ENCODE measurements around the gene TNK2. TPM values are rescaled to one million over a fixed set of nuclear protein-coding genes. Genes with fewer than 3 reads are reported as not detected.

TNK2 gene
- total and polyA plus RNA-seq, 7 donors: 37.1 to 322 (median 67.1) TPM

DNA sequence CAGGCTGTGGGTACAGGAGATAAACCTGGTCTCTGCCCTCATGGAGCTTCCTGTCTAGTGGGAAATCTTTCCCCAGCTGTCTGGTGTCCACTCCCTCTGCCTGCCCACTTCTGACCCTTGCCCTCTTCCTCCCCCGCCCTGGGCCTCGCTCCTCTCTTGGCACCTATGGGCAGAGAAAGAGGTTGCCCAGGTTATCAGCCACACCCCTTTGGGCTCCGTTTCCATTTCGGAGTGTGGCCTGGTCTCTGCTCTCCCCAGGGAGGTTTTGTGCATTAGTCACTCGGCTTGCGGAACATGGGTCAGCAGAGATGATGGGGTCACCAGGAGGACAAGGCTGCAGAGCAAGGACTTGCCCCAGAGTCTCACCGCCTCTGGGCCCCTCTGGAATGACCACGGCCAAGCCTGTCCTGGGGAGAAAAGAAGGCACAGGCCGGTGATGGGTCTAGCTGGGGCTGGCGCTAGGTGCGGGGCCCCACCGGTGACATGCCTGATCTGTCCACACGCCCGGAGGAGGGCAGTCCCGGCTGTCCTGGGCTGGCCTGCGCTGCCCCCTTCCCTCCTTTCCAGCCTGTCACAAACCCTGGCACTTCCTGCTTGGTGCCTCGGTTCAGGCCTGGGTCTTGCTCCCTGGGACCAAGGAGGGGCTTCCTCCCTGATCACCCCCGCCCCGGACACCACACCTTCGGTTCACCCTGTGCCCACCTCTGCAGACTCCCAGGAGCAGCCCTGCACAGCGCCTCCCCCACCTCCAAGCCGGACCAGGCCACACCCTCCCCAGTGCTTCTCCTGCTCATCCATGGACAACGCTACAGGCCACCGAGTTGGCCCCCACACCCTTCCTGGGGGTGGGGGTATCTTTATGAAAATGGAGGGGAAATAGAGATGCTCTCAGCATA lies 61.0 kb downstream of the TNK2 start:
- intact Hi-C loops (cut with DNase I): no loop called here
- WGBS, 3 donors: 82 to 85% (median 83%) methylated on average over 23 to 24 of the region's 24 CpGs
- ATAC-seq (no peak), DNase-seq (peak in 1 of 2 donors; percentile 54)
- Histone ChIP-seq H3K4me1 (peaks cover 8% of the 10 kb centered on the region), H3K27ac (no peak overlapping the region), H3K36me3 (ENCODE audit: insufficient read depth in 1 of 2, low read depth in 1 of 2) (no peaks in the 10 kb centered on the region), H3K9me3 (no peaks in the 10 kb centered on the region), H3K4me3 (no peak overlapping the region), H3K27me3 (ENCODE audit: insufficient read depth in 3 of 3, low read length in 2 of 3) (no peaks in the 10 kb centered on the region)
- TF ChIP-seq, protein P1, sequence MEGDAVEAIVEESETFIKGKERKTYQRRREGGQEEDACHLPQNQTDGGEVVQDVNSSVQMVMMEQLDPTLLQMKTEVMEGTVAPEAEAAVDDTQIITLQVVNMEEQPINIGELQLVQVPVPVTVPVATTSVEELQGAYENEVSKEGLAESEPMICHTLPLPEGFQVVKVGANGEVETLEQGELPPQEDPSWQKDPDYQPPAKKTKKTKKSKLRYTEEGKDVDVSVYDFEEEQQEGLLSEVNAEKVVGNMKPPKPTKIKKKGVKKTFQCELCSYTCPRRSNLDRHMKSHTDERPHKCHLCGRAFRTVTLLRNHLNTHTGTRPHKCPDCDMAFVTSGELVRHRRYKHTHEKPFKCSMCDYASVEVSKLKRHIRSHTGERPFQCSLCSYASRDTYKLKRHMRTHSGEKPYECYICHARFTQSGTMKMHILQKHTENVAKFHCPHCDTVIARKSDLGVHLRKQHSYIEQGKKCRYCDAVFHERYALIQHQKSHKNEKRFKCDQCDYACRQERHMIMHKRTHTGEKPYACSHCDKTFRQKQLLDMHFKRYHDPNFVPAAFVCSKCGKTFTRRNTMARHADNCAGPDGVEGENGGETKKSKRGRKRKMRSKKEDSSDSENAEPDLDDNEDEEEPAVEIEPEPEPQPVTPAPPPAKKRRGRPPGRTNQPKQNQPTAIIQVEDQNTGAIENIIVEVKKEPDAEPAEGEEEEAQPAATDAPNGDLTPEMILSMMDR (IDR thresholded peaks at IDR 0.05): no peak

- intact Hi-C loops (cut with DNase I): no loop called here
- Histone ChIP-seq H3K27me3 (ENCODE audit: insufficient read depth in 3 of 3, low read length in 2 of 3) (no peaks in the 10 kb centered on the region), H3K27ac (no peak overlapping the region), H3K4me1 (peaks cover 3% of the 10 kb centered on the region), H3K4me3 (no peak overlapping the region), H3K36me3 (ENCODE audit: insufficient read depth in 1 of 2, low read depth in 1 of 2) (no peaks in the 10 kb centered on the region), H3K9me3 (no peaks in the 10 kb centered on the region)
- 94 to 96% (median 95%) methylated on average over 6 of the region's 6 CpGs for WGBS, 3 donors
- TF ChIP-seq, protein P1 (IDR thresholded peaks at IDR 0.05): no peak
- DNase-seq: no peak
- no peak for ATAC-seq
These were observed 62.9 kb downstream of the TNK2 start for GRCh38 chr3:195845483-195845882.

DNA sequence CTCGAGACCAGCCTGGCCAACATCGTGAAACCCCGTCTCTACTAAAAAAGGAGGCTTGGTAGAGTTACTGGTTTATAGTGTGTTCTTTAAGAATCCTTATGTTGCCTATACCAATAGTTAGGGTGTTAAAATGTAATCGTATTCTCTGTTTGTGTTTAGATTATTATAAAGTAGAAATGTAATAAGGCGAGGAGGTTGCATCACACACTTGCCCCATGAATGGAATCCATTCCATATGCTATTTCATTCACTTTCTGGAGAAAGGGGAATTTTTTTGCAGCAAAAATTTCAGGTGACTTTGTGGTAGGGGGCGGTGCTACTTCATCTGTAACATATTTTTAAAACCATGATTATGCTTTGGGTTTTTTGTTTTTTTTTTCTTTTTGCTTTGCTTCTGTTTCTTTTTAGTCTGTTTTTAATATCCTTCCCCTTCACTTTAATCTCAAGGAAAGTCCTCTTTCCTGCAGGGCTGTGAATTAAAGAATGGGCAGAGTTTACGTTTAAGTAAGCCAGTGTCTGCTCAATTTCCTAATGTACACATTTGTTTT lies 63.6 kb downstream of the TNK2 start:
- no peaks in the 10 kb centered on the region for H3K36me3 ChIP-seq (ENCODE audit: insufficient read depth in 1 of 2, low read depth in 1 of 2)
- no peaks in the 10 kb centered on the region for H3K9me3 ChIP-seq
- no peak overlapping the region for H3K27ac ChIP-seq
- ATAC-seq: no peak
- DNase-seq: peak in 1 of 2 donors; percentile 12
- 92 to 94% (median 94%) methylated on average over 7 of the region's 7 CpGs for WGBS, 3 donors
- intact Hi-C loops (cut with DNase I): no loop called here
- H3K4me1 ChIP-seq: peaks cover 3% of the 10 kb centered on the region
- H3K4me3 ChIP-seq: no peak overlapping the region
- TF ChIP-seq, protein P1 (IDR thresholded peaks at IDR 0.05): no peak
- no peaks in the 10 kb centered on the region for H3K27me3 ChIP-seq (ENCODE audit: insufficient read depth in 3 of 3, low read length in 2 of 3)

DNA sequence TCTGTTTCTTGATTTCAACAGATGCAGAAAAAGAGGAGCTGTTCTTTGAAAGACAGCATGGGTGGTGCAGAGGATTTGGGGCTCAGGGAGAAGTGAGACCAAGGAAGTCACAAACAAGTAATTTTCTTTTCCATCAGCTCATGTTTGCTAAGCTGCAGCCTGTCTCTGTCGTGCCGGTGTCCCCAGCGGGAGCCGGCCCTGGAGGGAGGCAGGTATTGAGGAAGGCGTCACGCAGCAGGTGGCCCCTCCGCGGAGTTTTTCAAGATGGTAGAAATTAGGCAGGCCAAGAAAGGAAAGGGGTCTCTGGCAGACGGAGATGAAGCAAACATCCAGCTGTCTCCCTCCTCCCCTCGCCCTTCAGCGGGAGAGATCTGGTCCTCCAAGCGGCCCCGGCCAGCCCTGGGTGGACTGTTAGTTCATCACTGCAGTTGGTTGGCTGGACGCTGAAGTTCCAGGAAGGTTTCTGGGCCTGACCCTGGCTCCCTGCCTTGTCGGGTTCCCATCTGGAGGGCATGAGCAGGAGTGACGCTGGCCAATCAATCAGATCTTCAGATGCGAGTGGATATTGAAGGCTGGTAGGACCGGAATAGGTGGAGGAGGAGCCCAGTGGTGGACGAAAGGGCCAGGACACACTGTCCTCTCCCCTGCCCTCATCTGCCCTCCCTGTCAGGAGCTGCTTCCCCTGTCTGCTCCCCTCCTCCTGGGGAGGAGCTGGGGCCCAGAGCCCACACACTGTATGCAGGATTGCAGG lies 68.9 kb downstream of the TNK2 start:
- no peak overlapping the region for H3K27ac ChIP-seq
- intact Hi-C loops (cut with DNase I): no loop called here
- peaks cover 0 to 3% (median 0%) of the 10 kb centered on the region in 3 donors for H3K27me3 ChIP-seq (ENCODE audit: insufficient read depth in 3 of 3, low read length in 2 of 3)
- no peak for DNase-seq
- TF ChIP-seq, protein P1 (IDR thresholded peaks at IDR 0.05): no peak
- ATAC-seq: peak in 3 of 4 donors; percentile 46 to 62 (median 61)
- H3K36me3 ChIP-seq (ENCODE audit: insufficient read depth in 1 of 2, low read depth in 1 of 2): no peaks in the 10 kb centered on the region
- H3K4me1 ChIP-seq: no peaks in the 10 kb centered on the region
- no peak overlapping the region for H3K4me3 ChIP-seq
- H3K9me3 ChIP-seq: no peaks in the 10 kb centered on the region
- WGBS, 3 donors: 33 to 60% (median 39%) methylated on average over 19 of the region's 19 CpGs

Data from psoas muscle (tissue), 8 donors.